K562 (cell line): ENCODE data around the gene ZNF346.

Experiments
- FOXK2 ChIP-seq, 2 experiments: fragments of 450-650 bp; IDR thresholded peaks in 1 of 2; conservative IDR thresholded peaks in 1 of 2; 2 replicates each; pipeline ENCODE4 v1.6.1; 2016; ENCODE audit warnings: low read depth in 2 of 2, mild to moderate bottlenecking in 1 of 2
- TF ChIP-seq, protein P1 (sequence below): fragments of 250-450 bp; sonication (Bioruptor Pico); IDR thresholded peaks from 2 replicates; pipeline ENCODE4 v1.5.1; 2021; ENCODE audit warnings: mild to moderate bottlenecking

DNA sequence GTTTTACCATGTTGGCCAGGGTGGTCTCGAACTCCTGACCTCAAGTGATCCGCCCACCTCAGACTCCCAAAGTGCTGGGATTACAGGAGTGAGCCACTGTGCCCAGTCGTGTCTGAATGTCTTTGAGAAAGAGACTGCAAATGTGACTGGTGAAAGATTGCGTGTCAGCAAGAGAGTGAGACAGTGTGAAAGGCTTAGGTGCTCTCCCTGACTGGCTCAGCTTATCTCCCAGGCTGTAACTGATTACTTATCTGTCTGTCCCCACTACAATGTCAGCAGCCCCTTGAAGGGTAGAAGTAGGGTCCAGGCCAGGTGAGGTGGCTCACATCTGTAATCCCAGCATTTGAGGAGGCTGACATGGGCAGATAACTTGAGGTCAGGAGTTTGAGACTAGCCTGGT lies 60.9 kb downstream of the ZNF346 start:
- TF ChIP-seq, protein P1, sequence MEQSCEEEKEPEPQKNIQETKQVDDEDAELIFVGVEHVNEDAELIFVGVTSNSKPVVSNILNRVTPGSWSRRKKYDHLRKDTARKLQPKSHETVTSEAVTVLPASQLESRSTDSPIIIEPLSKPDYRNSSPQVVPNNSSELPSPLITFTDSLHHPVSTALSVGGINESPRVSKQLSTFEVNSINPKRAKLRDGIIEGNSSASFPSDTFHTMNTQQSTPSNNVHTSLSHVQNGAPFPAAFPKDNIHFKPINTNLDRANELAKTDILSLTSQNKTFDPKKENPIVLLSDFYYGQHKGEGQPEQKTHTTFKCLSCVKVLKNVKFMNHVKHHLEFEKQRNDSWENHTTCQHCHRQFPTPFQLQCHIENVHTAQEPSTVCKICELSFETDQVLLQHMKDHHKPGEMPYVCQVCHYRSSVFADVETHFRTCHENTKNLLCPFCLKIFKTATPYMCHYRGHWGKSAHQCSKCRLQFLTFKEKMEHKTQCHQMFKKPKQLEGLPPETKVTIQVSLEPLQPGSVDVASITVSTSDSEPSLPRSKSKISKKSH (CRISPR knock-in tag): no peak
- TF ChIP-seq FOXK2 (conservative IDR thresholded peaks at IDR 0.05 in 1 of 2, IDR thresholded peaks at IDR 0.05 in 1 of 2; ENCODE audit: low read depth in 2 of 2): no peak
